ENCODE results near the gene MGMT.

MGMT gene

DNA sequence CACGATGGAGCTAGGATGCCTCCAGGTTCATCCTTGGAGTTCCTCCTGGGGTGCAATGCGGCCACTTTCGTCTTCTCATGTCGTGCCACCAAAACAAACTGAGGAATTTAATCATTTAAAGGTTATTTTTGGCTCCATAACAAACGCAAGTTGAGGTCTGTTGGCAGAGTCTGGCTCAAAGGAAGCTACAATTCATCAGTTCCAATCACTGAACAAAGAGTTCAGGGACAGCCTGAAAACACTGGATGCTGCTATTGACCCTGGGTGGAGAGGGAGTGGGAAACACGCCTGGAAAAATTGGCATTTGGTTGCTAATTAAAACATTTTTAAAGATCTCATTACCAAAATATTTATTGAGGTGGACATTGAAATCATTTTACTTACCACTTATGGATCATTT lies 11.4 kb upstream of the MGMT start:
- no peak for DNase-seq (ENCODE audit: low spot score)

DNA sequence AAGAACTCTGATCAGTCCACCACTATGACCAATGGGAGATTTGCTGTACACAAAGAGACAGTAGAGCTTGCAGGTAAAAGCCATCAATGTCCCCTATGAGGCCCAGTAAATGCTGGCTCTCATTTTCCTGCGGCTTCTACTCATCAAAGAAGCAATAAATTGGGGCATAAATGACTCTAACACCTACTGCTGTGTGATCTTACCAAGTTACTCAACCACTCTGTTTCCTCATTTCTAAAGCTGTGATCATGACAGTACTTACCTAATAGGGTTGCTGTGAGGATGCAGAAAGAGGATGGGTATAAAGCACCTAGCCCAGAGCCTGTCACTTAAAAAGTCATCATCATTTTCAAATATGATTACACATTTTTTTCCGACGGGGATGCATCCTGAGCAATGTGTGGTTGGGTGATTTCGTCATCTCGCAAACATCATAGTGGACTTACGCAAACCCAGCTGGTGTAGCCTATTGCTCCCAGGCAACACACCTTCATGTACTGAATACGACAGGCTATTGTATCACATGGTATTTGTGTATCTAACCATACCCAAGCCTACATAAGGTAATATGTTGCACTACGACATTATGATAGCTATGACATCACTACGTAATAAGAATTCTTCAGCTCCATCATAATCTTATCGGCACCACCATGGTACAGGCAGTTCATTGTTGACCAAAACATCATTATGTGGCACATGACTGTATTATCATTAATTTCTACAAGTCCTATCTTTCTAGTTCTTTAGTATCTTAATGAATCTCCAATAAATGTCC lies 7.1 kb upstream of the MGMT start:
- DNase-seq (ENCODE audit: low spot score) = no peak

DNA sequence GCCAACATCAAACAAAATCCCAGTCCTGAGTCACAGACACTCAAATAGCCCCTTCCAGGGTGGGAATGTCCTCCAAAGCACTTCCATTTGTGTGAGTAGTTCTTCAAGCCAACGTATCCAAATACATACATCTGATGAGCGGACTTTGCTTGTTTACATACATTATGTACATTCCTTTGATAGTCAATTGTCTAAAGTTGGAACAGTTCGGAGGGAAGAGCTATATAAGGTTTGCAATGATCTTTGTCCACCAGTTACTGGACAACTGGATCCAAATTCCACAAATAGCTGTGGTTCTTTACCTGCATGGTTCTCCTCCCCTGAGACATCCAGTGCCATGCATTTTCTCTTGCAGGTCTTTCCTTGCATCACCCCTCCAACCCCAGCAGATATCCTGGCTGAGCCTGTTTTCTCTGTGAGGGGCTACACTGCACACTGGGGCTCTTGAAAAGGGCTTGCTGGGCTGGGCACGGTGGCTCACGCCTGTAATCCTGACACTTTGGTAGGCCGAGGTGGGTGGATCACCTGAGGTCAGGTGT lies 4.7 kb upstream of the MGMT start:
- DNase-seq (ENCODE audit: low spot score) = no peak

DNA sequence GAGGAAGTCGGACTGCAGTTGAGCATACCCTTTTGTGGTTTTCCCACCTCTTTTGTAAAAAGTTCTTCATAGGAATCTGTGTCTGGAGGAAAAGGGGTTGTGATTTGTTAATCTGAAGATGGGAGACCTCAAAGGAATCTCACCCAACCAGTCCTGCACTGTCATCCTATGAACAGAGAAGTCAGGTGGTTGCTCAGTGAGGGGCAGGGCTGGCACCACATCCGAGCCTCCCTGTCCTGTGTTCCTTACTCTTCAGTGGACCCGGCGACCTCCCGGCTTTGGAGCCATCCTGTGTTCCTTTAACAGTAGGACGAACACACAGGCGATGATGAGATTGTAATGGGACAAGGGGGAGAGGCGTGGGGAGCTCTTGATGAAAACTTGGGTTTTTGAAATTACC lies 2.8 kb upstream of the MGMT start:
- DNase-seq (ENCODE audit: low spot score) = no peak

DNA sequence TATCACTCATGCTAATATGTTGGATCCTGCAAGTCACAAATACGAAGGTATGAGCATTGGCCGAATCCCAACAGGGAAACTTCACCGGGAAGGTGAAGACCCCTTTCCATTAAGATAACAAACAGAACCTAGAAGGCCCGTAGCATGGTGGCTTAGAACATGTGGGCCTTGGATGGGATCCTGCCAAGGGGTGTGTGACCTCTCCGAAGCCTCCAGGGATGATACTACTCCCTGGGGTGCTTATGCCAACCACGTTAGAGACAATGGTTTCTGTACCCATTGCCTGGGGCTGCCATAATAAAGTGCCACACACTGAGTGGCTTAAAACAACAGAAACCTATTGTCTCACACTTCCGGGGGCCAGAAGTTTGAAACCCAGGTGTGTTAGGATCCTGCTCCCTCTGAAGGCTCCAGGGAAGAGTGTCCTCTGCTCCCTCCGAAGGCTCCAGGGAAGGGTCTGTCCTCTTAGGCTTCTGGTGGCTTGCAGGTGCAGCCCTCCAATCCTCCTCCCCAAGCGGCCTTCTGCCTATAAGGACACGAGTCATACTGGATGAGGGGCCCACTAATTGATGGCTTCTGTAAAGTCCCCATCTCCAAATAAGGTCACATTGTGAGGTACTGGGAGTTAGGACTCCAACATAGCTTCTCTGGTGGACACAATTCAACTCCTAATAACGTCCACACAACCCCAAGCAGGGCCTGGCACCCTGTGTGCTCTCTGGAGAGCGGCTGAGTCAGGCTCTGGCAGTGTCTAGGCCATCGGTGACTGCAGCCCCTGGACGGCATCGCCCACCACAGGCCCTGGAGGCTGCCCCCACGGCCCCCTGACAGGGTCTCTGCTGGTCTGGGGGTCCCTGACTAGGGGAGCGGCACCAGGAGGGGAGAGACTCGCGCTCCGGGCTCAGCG lies 992 bp upstream of the MGMT start:
- DNase-seq (ENCODE audit: low spot score) = no peak

DNA sequence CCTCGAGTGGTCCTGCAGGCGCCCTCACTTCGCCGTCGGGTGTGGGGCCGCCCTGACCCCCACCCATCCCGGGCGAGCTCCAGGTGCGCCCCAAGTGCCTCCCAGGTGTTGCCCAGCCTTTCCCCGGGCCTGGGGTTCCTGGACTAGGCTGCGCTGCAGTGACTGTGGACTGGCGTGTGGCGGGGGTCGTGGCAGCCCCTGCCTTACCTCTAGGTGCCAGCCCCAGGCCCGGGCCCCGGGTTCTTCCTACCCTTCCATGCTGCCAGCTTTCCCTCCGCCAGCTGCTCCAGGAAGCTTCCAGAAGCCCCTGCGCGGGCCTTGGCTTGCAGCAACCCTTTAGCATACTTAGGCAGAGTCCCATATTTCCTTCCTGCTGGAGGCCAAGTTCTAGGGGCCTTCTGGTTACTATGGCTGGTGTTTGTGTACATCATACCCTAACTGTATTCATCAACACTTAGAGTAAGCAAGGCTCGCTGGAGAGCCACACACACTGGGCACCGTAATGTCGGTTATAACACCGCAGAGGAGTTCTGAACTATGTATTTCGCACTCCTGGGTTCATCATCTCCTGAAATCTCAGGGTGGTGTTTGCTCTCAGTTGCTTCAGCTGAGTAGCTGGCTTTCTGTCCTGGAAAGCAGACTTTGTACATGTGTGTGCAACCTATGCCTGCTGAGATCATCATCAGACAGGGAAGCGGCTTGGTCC lies 471 bp downstream of the MGMT start:
- DNase-seq (ENCODE audit: low spot score) = no peak

DNA sequence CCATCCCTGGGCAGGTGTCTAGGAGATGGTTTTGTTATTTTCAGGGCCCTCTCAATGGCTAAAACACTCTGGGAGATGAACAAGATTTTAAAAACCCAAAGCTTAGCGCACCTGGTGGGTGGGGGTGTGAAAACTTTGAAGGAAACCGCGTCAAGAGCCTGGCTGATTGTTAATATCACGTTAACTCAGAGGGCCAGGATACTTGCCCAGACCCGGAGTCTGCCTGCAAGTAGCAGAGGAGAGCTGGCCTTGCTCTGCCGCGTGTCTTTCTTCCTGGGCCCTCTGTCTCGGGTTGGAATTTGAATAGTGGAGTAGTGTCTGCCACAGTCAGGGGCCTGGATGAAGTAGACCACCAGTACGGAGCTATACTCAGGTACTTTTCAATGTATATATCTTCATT lies 1.1 kb downstream of the MGMT start:
- DNase-seq (ENCODE audit: low spot score) = no peak

DNA sequence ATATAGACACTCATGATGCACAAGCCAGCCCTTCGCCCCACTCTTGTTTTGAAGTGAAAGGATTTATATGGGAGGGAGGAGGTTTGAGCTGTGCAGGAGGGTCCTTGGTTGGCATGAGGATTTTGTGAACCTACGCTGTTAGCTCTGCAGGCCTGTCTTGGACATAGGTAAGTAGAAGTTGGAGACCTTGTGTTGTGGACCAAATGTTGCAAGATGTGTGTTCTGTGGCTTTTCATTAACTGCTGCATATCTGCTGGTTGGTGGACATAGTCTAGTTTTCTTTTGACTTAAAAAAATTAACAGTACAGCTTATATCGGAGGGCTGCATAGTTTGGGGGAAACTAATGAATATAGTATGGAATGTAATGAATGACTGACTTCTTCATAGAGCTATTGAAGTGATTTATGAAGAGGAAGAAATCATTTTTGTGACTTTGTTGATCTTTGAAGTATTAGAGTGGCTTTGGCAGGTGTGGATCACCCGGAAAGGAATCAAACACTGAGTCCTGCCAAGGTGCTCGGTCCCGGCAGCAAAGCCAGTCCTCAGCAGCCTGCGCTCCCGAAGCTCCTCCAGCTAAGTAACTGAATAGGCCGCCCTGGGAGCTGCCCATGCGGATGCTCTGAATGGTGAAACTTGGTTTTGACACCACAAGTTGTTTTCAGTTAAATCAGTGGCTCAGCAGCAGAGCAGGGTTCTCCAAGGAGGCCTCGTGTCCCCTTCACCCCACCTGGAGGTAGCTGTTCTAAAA lies 3.2 kb downstream of the MGMT start:
- DNase-seq (ENCODE audit: low spot score) = no peak

DNA sequence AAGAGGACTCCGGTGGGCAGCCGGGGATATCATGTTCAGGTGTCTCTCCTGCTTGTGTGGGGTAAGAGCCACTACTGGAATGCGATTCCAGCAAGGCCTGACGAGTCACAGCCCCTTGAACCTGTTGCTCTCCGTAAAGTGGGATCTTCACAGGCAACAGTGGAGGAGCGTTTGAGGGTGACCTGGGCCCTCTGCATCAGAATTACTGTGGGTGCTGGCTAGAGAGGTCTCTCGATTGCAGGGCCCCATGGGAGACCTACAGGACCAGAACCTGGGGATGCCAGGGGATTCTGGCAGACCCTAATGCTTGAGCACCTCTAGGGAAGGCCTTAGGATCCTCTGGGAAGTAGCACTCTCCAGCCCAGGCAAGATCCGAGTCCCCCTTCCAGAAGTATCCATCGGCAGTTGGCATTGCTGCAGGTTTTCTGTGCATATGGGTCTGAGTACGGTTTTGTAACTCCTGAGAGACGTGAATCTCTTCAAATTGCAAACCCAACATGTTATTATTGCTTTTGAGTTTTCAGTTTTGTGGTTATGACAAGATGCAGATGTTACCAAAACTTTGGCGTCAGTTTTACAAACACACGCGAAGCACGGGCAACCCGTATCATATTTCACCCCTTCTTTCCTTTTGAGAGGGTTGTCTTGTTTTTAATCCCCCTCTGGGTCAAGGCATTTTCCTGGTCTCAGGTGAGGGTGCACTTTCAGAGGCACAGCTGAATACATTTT lies 4.6 kb downstream of the MGMT start:
- no peak for DNase-seq (ENCODE audit: low spot score)

DNA sequence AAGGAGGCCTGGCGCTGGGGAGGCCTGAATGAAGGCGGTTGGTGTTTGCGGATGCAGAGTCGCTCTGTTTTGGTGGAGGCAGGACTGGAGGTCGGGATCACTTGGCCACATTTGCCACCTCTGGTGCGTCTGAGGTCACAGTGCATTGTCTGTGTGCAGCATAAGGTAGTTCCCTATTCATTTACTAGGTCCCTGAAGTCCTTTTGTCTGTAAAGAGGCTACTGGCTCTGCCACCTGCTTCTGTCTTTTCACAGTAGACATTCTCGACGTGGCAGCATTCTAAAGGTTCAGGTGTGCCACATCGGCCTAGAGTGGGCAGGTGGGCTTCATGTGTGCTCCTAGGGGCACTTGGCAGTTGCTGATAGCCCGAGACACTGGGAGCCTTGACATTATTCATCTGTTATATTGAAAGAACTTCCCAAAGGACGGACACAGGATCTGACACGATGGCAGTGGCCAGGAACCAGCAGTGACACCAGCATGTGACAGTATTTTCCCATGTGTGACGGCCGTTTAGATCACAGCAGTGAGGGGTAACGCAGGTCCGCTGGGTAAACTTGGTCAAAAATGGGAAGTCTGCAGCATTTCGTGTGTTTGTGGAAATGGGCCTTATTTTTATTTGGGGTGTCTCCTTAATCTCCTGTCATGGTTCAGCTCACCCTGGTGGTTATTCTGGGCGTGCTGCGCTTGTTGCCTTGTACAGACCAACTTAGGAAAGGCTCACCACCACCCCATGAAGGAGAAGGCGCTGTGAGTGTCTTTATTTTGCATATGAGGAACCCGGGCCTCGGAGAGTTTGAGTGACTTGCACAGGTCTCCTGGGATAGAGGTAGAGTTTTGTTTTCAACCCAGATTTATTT lies 5.9 kb downstream of the MGMT start:
- no peak for DNase-seq (ENCODE audit: low spot score)

DNA sequence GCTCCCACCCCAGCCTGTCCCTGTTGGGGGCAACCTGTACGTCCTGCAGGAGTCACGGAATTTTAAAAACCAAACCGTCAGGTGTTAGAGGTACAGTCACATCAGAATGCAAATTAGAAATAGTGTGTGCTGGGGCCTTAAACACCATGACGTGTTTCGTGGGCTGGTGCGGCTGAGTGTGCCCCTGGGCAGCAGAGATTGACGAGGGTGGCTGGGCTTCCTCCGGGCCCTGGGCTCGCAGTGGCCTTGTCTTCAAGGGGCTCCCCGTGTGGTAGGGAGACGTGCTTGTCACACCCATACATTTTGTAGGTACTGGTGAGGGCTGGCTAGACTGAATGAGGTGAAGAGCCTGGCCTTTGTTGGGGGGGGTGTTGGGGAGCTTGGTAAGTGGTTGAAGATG lies 7.6 kb downstream of the MGMT start:
- DNase-seq (ENCODE audit: low spot score) = no peak

DNA sequence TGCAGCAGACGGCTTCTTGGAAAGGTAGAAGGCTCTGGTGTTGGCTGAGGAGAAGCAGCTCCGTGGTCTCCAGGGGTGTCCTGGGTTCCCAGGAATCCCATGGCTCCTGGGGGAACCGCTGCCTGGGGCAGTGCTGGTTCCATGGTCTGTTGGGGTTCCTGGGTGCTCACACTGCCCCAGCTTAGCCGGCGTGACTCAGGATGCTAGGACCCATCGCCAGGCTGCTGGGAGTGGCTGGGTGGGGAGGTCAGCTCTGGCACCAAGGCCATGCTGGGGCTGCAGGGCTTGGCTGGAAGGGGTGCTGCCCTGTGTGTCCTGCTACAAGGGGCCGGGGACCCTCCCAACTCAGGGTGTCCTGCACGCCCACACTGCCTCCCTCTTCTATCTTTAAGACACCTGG lies 9.4 kb downstream of the MGMT start:
- DNase-seq (ENCODE audit: low spot score) = no peak

DNA sequence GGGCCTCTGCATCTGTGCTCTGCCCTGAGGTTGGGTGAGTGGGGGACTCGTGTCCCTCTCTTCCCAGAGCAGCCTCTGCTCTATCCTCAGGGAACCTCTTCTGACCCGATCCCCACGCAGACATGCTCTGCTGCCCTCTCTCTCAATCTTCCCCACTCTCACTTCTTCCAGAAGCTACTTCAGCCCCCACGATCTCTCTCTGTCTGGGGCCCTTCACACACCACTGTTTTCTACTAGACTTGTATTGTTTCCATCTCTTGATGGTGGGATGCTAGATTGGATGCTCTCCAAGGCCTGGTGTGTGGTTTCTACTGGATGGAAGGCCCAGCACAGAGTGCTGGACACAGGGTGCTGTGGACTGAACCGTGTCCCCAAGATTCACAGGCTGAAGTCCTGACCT lies 10.0 kb downstream of the MGMT start:
- DNase-seq (ENCODE audit: low spot score) = no peak

DNA sequence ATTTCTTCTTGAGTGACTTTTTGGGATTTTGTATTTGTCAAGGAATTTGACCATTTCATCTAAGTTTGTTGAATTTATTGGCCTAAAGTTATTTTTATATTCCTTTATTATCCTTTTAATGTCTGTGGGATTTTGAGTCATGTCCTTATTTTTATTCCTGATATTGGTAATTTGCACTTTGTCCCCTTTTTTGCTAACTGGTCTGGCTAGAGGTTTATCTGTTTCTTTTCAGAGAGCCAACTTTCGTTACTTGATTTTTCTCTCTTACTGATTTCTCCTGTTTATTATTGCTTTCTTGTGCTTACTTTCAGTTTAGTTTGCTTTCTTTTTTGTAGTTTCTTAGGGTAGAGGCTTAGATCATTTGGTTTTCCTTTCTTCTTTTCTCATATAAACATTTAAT lies 14.6 kb downstream of the MGMT start:
- DNase-seq (ENCODE audit: low spot score) = no peak

DNA sequence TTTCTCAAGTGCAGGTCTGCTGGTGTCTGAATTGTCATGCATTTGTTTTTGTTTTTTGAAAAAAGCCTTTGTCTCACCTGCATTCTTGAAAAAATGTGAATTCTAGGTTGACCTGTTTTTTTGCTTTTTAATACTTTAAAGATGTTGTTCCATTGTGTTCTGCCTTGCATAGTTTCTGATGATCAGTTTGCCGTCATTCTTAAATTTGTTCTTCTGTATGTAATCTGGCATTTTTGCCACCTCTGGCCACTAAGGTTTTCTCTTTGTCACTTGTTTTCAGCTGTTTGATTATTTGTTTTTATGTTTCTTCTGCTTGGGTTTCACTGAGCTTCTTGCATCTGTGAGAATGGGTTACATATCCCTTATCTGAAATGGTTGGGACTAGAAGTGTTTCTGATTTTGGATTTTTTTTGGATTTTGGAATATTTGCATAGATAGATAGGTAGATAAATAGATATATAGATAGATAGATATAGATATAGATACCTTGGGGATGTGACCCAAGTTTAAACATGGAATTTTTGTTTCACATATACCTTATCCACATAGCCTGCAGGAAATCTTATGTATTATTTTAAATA lies 16.5 kb downstream of the MGMT start:
- no peak for DNase-seq (ENCODE audit: low spot score)

DNA sequence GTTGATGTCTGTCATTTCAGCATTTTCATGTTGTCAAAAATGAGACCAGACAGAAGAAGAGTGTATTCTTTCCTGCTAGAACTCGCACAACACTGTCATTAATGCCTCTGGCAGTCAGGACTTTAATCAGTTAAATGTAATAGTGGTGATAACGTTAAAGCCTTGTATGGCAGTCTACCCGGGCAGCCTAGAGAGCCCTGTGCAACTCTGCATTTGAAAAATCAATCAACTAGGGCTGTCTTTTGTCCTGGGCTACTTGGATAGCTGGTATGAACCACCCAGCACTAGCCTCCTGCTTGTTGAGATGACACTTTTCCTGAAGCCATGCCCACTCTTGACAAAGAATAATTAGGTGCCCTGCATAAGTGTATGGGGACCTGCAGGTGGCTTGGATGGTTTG lies 19.8 kb downstream of the MGMT start:
- no peak for DNase-seq (ENCODE audit: low spot score)

DNA sequence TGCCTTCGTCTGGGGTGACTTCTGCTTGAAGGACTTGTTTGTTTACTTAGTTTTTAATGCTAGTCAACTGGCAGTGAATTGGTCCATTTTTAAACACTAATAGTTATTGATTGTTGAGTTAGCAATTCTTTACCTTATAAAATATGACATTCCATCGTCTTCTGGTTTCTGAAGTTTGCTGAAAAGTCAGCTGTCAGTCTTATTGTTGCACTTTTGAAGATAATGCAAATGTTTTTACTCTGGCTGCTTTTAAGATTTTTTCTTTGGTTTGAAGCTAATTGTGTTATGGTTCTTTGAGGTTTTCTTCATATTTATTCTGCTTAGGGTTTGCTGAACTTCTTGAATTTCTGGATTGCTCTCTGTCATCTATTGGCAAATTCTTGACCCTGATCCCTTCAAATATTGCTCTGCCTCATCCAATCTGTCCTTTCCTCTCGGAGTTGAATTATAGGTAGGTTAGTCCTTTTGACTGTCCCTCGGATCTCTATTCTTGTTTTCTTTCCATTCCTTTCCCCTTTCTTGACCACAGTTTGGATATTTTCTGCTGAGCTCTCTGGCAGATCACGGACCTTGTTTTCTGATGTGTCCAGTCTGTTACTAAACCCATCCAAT lies 24.2 kb downstream of the MGMT start:
- DNase-seq (ENCODE audit: low spot score) = peak; percentile 31

DNA sequence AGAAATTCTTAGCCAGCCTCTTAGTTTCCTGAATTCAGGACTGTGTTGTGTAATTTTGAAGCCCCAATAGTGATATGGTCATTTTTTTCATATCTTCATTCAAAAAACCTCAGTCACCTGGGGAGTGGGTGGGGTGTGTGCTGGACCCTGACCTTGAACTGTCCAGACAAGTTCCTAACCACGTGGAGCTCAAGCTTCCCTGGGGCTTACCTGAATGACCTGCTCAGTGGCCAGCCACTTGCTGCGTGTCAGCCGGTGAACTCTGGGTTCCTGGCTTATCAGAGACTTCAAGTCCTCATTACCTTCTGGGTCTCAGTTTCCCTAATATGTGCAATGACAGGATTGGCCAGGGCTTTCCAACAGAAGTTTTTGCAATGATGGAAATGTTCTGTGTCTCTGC lies 27.1 kb downstream of the MGMT start:
- no peak for DNase-seq (ENCODE audit: low spot score)

DNA sequence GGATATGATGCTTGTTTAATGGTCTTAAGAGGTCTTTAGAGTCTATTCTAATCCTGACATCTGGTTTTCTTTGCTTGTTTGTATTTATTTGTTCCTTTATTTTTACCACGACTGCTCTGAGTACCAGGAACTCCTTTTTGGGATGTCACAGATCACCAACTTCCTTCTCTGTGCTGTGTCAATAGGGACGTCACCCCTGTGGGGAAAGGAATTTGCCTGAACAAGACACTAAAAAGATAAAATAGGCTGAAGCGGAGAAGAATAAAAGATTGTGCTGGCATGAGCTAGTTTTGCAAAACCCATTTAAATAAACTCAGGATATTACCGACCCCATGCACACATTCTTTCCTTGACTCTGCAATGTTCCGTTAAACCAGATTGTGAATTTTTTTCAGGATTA lies 27.7 kb downstream of the MGMT start:
- no peak for DNase-seq (ENCODE audit: low spot score)
